ENCODE results near the gene TSPAN9. TPM values are rescaled to one million over a fixed set of nuclear protein-coding genes. Genes with fewer than 3 reads are reported as not detected.

The TSPAN9 gene
- polyA plus RNA-seq, 1 of the 3 experiments (the other 2 are of a cell fraction), result 34.9 TPM

GRCh38 chr12:3107954-3108353 is 30.8 kb downstream of the TSPAN9 start:
- DNase-seq, result no peak
- Histone ChIP-seq H3K9ac (no peak overlapping the region), H3K79me2 (ENCODE audit: insufficient read depth) (no peaks in the 10 kb centered on the region; the same call in none of the 2 replicates), H3K27ac (ENCODE audit: low read depth in 2 of 2, low read length in 1 of 2) (peak overlapping the region in 1 of 2 experiments; percentile 77; a peak in 1 of 4 replicates), H3K4me3 (ENCODE audit: low read depth in 2 of 2, low read length in 1 of 2) (no peak overlapping the region), H3K4me2 (no peak overlapping the region), H2AFZ (ENCODE audit: low read depth) (no peak overlapping the region), H3K9me3 (no peaks in the 10 kb centered on the region), H4K20me1 (ENCODE audit: insufficient read depth) (no peaks in the 10 kb centered on the region), H3K9me2 (no peaks in the 10 kb centered on the region), H3K27me3 (ENCODE audit: insufficient read depth) (no peaks in the 10 kb centered on the region), H3K4me1 (ENCODE audit: control insufficient read depth in 1 of 2, insufficient read depth in 2 of 2, low read depth in 1 of 2, low read length in 1 of 2) (peaks cover 34 to 45% of the 10 kb centered on the region in 2 experiments; a peak in 3 of 4 replicates), H3K36me3 (replicated peaks in 1 of 2; ENCODE audit: control insufficient read depth in 1 of 2, insufficient read depth in 2 of 2, low read length in 1 of 2) (no peaks in the 10 kb centered on the region), H3F3A (replicated peaks; ENCODE audit: insufficient read depth) (peaks cover 2% of the 10 kb centered on the region)
- ChIA-PET POLR2A (no interaction called here), CTCF (no interaction called here)
- TF ChIP-seq RAD21 (IDR thresholded peaks at IDR 0.05; ENCODE audit: low read length) (no peak), PBX3 (IDR thresholded peaks at IDR 0.05) (no peak), RXRA (IDR thresholded peaks at IDR 0.05; ENCODE audit: borderline replicate concordance, low read depth) (no peak), MXI1 (IDR thresholded peaks at IDR 0.05; ENCODE audit: low read depth, low read length) (no peak), FOXM1 (IDR thresholded peaks at IDR 0.05; ENCODE audit: low read depth) (no peak), TAF1 (IDR thresholded peaks at IDR 0.05; ENCODE audit: borderline replicate concordance, low read depth, low read length) (no peak), EZH2phosphoT487 (IDR thresholded peaks at IDR 0.05; ENCODE audit: borderline replicate concordance, low read depth) (no peak), RFX5 (IDR thresholded peaks at IDR 0.05; ENCODE audit: low read length) (no peak)
- 86% methylated on average over 3 of the region's 3 CpGs for WGBS (ENCODE audit: low lambda C conversion rate)

- POLR2A ChIA-PET, result no interaction called here
- TF ChIP-seq MAX (IDR thresholded peaks at IDR 0.05; ENCODE audit: low read depth) (no peak), ELF1 (IDR thresholded peaks at IDR 0.05) (no peak), TEAD4 (IDR thresholded peaks at IDR 0.05; ENCODE audit: borderline replicate concordance, insufficient read depth) (no peak), RCOR1 (IDR thresholded peaks at IDR 0.05; ENCODE audit: low read length) (no peak), ZBTB33 (IDR thresholded peaks at IDR 0.05; ENCODE audit: borderline replicate concordance, low read depth) (no peak), MXI1 (IDR thresholded peaks at IDR 0.05; ENCODE audit: low read depth, low read length) (no peak), NRF1 (IDR thresholded peaks at IDR 0.05; ENCODE audit: low read depth, low read length) (no peak)
- no peak overlapping the region for H3K4me2 ChIP-seq
- H3K9me2 ChIP-seq, result no peaks in the 10 kb centered on the region
- H3K4me1 ChIP-seq (ENCODE audit: control insufficient read depth in 1 of 2, insufficient read depth in 2 of 2, low read depth in 1 of 2, low read length in 1 of 2), result peaks cover 22 to 23% of the 10 kb centered on the region in 2 experiments; a peak in 3 of 4 replicates
- no peak overlapping the region for H3K4me3 ChIP-seq (ENCODE audit: low read depth in 2 of 2, low read length in 1 of 2)
- H2AFZ ChIP-seq (ENCODE audit: low read depth), result no peak overlapping the region
- no peaks in the 10 kb centered on the region for H3K36me3 ChIP-seq (replicated peaks in 1 of 2; ENCODE audit: control insufficient read depth in 1 of 2, insufficient read depth in 2 of 2, low read length in 1 of 2)
- H3K79me2 ChIP-seq (ENCODE audit: insufficient read depth), result peaks cover 4% of the 10 kb centered on the region; the same call in 1 of the 2 replicates
- H3K9ac ChIP-seq, result no peak overlapping the region
- WGBS (ENCODE audit: low lambda C conversion rate), result 54% methylated on average over 2 of the region's 2 CpGs
- H3K27ac ChIP-seq (ENCODE audit: low read depth in 2 of 2, low read length in 1 of 2), result no peak overlapping the region
- no peak for DNase-seq
- H3F3A ChIP-seq (replicated peaks; ENCODE audit: insufficient read depth), result no peaks in the 10 kb centered on the region
- CTCF ChIA-PET, result interaction anchor here (1.0 to 2.0 kb wide), 2 partner anchors 46 to 165 kb away, joined by 3 to 8 read pairs; no protein-coding TSS in a partner anchor
- no peaks in the 10 kb centered on the region for H3K9me3 ChIP-seq
- H4K20me1 ChIP-seq (ENCODE audit: insufficient read depth), result no peaks in the 10 kb centered on the region
- no peaks in the 10 kb centered on the region for H3K27me3 ChIP-seq (ENCODE audit: insufficient read depth)
These were observed 33.4 kb downstream of the TSPAN9 start for GRCh38 chr12:3110578-3110977.

Data from SK-N-SH (cell line).